CD4-positive, alpha-beta T cell (primary cell): Measurements from ENCODE around the gene ZFP36L2. TPM values are rescaled to one million over a fixed set of nuclear protein-coding genes. Genes with fewer than 3 reads are reported as not detected.

Experiments used
- ATAC-seq: fragments of 200-7000 bp; cut with Tn5 transposase; one replicate; pipeline ENCODE4 v1.10.0; 2022; ENCODE audit warnings: mild to moderate bottlenecking; ENCODE audit not compliant: poor library complexity
- CTCF ChIA-PET: fragments of 350-600 bp; sonication (Branson Sonifier 250); formaldehyde crosslinking; loops from one replicate; lab custom pipeline; 2021; ENCODE audit warnings: antibody characterized with exemption, inconsistent platforms; lab: Charles Lee
- POLR2A ChIA-PET: fragments of 350-600 bp; sonication (Branson Sonifier 250); formaldehyde crosslinking; loops from one replicate; lab custom pipeline; 2021; ENCODE audit warnings: antibody characterized with exemption, inconsistent platforms; lab: Charles Lee
- DNase-seq, 14 experiments: peaks; one replicate each; pipeline ENCODE4 v3.0.0-alpha.2; 2013 to 2020; ENCODE audit warnings: mixed read lengths in 2 of 14
- H3K27ac ChIP-seq, 2 donors: one replicate each; pipeline versions ENCODE4 v1.5.1 to v1.7.0; 2013; ENCODE audit warnings: low read length in 2 of 2, low read depth in 1 of 2, mild to moderate bottlenecking in 1 of 2
- H3K27me3 ChIP-seq, 2 experiments: 1 replicate in 1 of 2; 2 replicates in 1 of 2; pipeline versions ENCODE4 v1.6.1 to v1.7.0; 2013; ENCODE audit warnings: low read length in 2 of 2, control low read depth in 1 of 2, mild to moderate bottlenecking in 1 of 2, moderate library complexity in 1 of 2; ENCODE audit not compliant: insufficient read depth in 2 of 2, control insufficient read depth in 1 of 2
- H3K36me3 ChIP-seq: one replicate; pipeline ENCODE4 v1.6.1; 2013; ENCODE audit warnings: low read length, control low read depth; ENCODE audit not compliant: insufficient read depth
- H3K4me1 ChIP-seq: one replicate; pipeline ENCODE4 v1.6.1; 2013; ENCODE audit warnings: low read length, control low read depth; ENCODE audit not compliant: insufficient read depth
- H3K4me3 ChIP-seq: one replicate; pipeline ENCODE4 v1.5.1; 2013; ENCODE audit warnings: mild to moderate bottlenecking, low read length, moderate library complexity
- H3K9me3 ChIP-seq, 2 experiments: 1 replicate in 1 of 2; 2 replicates in 1 of 2; pipeline versions ENCODE4 v1.6.1 to v1.7.0; 2013; ENCODE audit warnings: low read length in 2 of 2, mild to moderate bottlenecking in 2 of 2, control low read depth in 1 of 2, moderate library complexity in 1 of 2; ENCODE audit not compliant: control insufficient read depth in 1 of 2, insufficient read depth in 1 of 2
- H3K27ac Mint-ChIP-seq: one replicate; pipeline ENCODE4 v1.8.0; 2020; ENCODE audit warnings: mixed read lengths
- H3K27me3 Mint-ChIP-seq: one replicate; pipeline ENCODE4 v1.8.0; 2021; ENCODE audit warnings: mixed read lengths
- H3K36me3 Mint-ChIP-seq: one replicate; pipeline ENCODE4 v1.8.0; 2021; ENCODE audit warnings: low read depth, mixed read lengths
- H3K4me1 Mint-ChIP-seq: one replicate; pipeline ENCODE4 v1.8.0; 2021; ENCODE audit warnings: low read depth, mixed read lengths
- H3K4me3 Mint-ChIP-seq: one replicate; pipeline ENCODE4 v1.8.0; 2020; ENCODE audit warnings: mild to moderate bottlenecking, mixed read lengths
- H3K9me3 Mint-ChIP-seq: one replicate; pipeline ENCODE4 v1.8.0; 2020; ENCODE audit warnings: mixed read lengths
- intact Hi-C, 2 experiments: fragments of 100-400 bp; cut with DNase I in 1 of 2; cut with micrococcal nuclease in 1 of 2; formaldehyde crosslinking; loops; one replicate each; pipeline versions ENCODE4 v1.15.1 to v1.9.0; 2023 to 2025; cut with DNase I, micrococcal nuclease
- total RNA-seq, 174 experiments: library from RNA in 2 of 174; stranded (reverse) in 2 of 174; gene quantifications; one replicate each; pipeline ENCODE4 v1.2.3 and lab custom pipeline; 2021 to 2026
- TF ChIP-seq, protein P1 (sequence below): fragments of 200-600 bp; IDR thresholded peaks from one replicate; pipeline ENCODE4 v1.8.0; 2022; ENCODE audit warnings: antibody characterized with exemption, mild to moderate bottlenecking

The ZFP36L2 gene
- total RNA-seq, 2 experiments from 2014 or later, result 1,602 to 1,631 TPM

DNA sequence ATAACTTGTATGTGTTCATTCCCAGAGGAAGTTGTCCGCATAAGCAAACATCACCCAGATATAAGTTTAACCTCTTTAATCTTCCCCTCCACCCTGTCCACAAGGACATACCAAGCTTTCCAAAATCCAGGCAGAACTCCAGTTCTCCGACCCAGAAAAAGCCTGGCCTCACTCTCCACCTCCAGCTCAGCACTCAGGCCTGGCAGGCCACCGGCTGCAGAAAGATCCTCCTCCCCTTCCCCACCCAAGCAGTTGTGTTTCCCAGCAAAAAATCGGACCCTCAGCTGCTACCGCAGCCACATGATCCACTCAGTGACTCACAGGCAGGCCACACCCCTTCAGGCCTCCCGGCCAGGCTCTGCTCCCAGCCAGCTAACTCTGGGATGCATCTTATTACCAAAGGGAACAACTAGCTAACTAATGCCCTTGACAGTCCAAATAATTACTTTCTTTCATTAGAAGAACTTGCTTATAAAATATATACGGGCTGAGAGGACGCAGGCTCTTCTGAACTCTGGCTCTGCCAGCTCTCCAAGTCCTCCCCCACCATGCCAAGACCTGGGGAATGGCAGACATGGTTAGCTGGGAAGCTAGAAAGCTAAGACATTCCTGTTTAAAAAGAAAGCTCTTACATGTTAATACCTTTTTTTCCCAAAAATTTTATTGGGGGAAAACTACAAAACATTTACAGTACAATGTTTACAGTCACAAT lies 4.5 kb downstream of the ZFP36L2 start:
- intact Hi-C loops, result loop anchor here in 1 of 2 experiments (1.0 kb wide), 1 partner anchor 48 kb away; no protein-coding TSS in a partner anchor
- Mint-ChIP-seq H3K9me3 (no peaks in the 10 kb centered on the region), H3K36me3 (peaks cover 76% of the 10 kb centered on the region), H3K4me3 (peak overlapping the region; percentile 87), H3K27me3 (peaks cover 19% of the 10 kb centered on the region), H3K4me1 (peaks cover 57% of the 10 kb centered on the region), H3K27ac (peak overlapping the region; percentile 98)
- ChIA-PET CTCF (interaction anchor here (1.1 to 13.6 kb wide), 6 partner anchors 28 to 247 kb away, joined by 3 to 303 read pairs (median 18); no protein-coding TSS in a partner anchor), POLR2A (interaction anchor here (0.7 to 21.5 kb wide), 17 partner anchors 6 to 1140 kb away, joined by 3 to 1478 read pairs (median 4); no protein-coding TSS in a partner anchor)
- DNase-seq, result peak in 13 of 14 experiments; percentile 33 to 79 (median 64)
- H3K4me1 ChIP-seq, result peaks cover 50% of the 10 kb centered on the region
- H3K27me3 ChIP-seq, result no peaks in the 10 kb centered on the region
- H3K9me3 ChIP-seq, result no peaks in the 10 kb centered on the region
- H3K36me3 ChIP-seq, result peaks cover 48% of the 10 kb centered on the region
- H3K27ac ChIP-seq, result peak overlapping the region; percentile 62 to 92
- TF ChIP-seq, protein P1, sequence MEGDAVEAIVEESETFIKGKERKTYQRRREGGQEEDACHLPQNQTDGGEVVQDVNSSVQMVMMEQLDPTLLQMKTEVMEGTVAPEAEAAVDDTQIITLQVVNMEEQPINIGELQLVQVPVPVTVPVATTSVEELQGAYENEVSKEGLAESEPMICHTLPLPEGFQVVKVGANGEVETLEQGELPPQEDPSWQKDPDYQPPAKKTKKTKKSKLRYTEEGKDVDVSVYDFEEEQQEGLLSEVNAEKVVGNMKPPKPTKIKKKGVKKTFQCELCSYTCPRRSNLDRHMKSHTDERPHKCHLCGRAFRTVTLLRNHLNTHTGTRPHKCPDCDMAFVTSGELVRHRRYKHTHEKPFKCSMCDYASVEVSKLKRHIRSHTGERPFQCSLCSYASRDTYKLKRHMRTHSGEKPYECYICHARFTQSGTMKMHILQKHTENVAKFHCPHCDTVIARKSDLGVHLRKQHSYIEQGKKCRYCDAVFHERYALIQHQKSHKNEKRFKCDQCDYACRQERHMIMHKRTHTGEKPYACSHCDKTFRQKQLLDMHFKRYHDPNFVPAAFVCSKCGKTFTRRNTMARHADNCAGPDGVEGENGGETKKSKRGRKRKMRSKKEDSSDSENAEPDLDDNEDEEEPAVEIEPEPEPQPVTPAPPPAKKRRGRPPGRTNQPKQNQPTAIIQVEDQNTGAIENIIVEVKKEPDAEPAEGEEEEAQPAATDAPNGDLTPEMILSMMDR, result no peak
- peak overlapping the region; percentile 97 for H3K4me3 ChIP-seq
- no peak for ATAC-seq

DNA sequence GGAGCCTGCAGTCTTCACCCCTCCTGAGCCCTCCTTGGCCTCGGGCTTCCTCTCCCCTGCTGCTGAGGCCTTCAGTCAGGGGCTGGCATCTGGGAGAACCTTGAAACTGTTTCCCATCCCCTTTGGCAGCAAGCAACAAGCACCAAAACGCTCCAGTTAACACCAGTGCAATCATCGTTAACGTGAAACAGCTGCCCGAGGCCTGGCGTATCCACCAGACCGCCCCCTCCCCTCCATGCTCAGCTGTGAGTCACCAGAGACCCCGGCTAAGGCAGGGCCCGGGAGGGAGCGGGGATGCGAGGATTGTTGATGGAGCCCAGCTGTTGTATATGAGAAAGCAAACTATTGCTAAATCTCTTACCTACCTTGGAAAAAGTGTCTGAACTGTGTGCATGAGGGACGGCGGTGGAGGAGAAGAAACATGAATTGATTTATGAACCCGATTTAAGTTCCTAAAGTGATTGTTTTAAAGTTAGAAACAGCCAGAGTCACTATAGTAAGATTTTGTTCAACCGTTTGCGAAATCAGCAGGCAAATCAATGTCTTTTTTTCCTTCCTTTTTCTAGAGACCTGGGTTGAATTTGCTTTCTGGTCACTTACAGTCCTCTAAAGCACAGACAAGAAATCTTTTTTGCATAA lies 5.2 kb downstream of the ZFP36L2 start:
- POLR2A ChIA-PET, result interaction anchor here (0.9 to 21.5 kb wide), 11 partner anchors 5 to 411 kb away, joined by 3 to 1478 read pairs (median 14); no protein-coding TSS in a partner anchor
- CTCF ChIA-PET, result interaction anchor here (1.6 to 13.6 kb wide), 6 partner anchors 8 to 246 kb away, joined by 3 to 303 read pairs (median 20); no protein-coding TSS in a partner anchor
- Mint-ChIP-seq H3K4me1 (peaks cover 57% of the 10 kb centered on the region), H3K36me3 (peaks cover 76% of the 10 kb centered on the region), H3K27ac (peak overlapping the region; percentile 98), H3K4me3 (peak overlapping the region; percentile 87), H3K27me3 (peaks cover 19% of the 10 kb centered on the region), H3K9me3 (no peaks in the 10 kb centered on the region)
- Histone ChIP-seq H3K36me3 (peaks cover 48% of the 10 kb centered on the region), H3K27me3 (no peaks in the 10 kb centered on the region), H3K27ac (peak overlapping the region; percentile 62 to 92), H3K4me1 (peaks cover 54% of the 10 kb centered on the region), H3K9me3 (no peaks in the 10 kb centered on the region), H3K4me3 (peak overlapping the region; percentile 97)
- TF ChIP-seq, protein P1, result no peak
- intact Hi-C loops, result no loop called here
- DNase-seq (peak in 12 of 14 experiments; percentile 28 to 69 (median 54)), ATAC-seq (no peak)

DNA sequence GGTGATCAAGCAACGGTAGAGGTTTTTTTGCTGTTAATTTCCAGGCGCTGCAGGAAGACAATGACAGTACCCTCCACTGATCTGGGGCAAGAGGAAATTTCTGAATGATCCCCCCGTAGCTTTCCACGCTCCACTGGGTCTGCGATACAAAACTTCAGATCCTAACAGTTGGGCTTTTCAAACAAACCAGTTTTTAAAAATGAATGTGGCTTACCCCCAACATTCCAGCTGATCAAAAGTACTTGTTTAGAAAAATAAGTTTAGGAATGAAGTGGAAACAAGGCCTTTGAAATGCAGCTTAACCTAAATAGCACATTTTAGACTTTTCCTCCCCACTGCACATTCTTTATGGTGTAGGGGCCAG lies 5.7 kb downstream of the ZFP36L2 start:
- Histone ChIP-seq H3K9me3 (no peaks in the 10 kb centered on the region), H3K27me3 (no peaks in the 10 kb centered on the region), H3K4me1 (peaks cover 59% of the 10 kb centered on the region), H3K36me3 (peaks cover 44% of the 10 kb centered on the region), H3K4me3 (peak overlapping the region; percentile 97), H3K27ac (peak overlapping the region; percentile 62 to 92)
- Mint-ChIP-seq H3K36me3 (peaks cover 71% of the 10 kb centered on the region), H3K27ac (peak overlapping the region; percentile 98), H3K4me1 (peaks cover 60% of the 10 kb centered on the region), H3K4me3 (peak overlapping the region; percentile 87), H3K9me3 (no peaks in the 10 kb centered on the region), H3K27me3 (peaks cover 19% of the 10 kb centered on the region)
- ATAC-seq (no peak), DNase-seq (no peak)
- ChIA-PET CTCF (interaction anchor here (2.1 to 13.6 kb wide), 5 partner anchors 9 to 87 kb away, joined by 5 to 303 read pairs (median 31); no protein-coding TSS in a partner anchor), POLR2A (interaction anchor here (1.1 to 21.5 kb wide), 9 partner anchors 5 to 410 kb away, joined by 3 to 1478 read pairs (median 85); partner anchors contain the start of gene ZFP36L2)
- intact Hi-C loops, result loop anchor here in 1 of 2 experiments (1.0 kb wide), 1 partner anchor 86 kb away; no protein-coding TSS in a partner anchor
- TF ChIP-seq, protein P1, result no peak
